T1000 (cell line): Measurements from ENCODE around the gene GOLIM4.
"Not testable (repeated sequence)": the region's sequence is repeated elsewhere in the genome, so short reads cannot be mapped to it uniquely, and the experiment has no call there.

ENCODE experiments used
- DNase-seq: peaks from one replicate; lab custom pipeline; 2025; ENCODE audit warnings: mixed read lengths; lab: John Stamatoyannopoulos, UW

The GOLIM4 gene, protein sequence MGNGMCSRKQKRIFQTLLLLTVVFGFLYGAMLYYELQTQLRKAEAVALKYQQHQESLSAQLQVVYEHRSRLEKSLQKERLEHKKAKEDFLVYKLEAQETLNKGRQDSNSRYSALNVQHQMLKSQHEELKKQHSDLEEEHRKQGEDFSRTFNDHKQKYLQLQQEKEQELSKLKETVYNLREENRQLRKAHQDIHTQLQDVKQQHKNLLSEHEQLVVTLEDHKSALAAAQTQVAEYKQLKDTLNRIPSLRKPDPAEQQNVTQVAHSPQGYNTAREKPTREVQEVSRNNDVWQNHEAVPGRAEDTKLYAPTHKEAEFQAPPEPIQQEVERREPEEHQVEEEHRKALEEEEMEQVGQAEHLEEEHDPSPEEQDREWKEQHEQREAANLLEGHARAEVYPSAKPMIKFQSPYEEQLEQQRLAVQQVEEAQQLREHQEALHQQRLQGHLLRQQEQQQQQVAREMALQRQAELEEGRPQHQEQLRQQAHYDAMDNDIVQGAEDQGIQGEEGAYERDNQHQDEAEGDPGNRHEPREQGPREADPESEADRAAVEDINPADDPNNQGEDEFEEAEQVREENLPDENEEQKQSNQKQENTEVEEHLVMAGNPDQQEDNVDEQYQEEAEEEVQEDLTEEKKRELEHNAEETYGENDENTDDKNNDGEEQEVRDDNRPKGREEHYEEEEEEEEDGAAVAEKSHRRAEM

GRCh38 chr3:168095611-168096209 is at the start of gene GOLIM4:
TSS of gene GOLIM4 (minus strand) at chr3:168095924. CDS start at chr3:168095285, 639 bp downstream.
- peak; percentile 94 for DNase-seq

DNA sequence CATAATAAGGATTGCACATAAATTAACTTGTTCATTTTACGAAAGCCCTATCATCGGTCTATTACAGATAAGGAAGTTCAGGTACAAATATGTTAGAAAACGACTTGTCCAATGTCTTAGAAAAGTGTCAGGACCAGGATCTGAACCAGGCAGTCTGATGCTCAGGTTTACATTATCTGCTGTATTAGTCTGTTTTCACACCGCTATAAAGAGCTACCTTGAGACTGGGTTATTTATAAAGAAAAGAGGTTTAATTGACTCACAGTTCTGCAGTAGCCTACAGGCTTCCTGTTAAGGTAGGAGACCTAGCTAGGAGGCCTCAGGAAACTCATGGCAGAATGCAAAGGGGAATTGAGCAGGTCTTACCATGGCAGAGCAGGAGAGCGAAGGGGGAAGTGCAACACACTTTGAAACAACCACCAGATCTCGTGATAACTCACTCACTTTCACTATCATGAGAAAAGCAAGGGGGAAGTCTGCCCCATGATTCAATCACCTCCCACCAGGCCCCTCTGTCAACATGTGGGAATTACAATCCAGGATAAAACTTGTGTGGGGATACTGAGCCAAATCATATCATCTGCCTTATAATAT is 45.8 kb upstream of the GOLIM4 start:
- no peak for DNase-seq

DNA sequence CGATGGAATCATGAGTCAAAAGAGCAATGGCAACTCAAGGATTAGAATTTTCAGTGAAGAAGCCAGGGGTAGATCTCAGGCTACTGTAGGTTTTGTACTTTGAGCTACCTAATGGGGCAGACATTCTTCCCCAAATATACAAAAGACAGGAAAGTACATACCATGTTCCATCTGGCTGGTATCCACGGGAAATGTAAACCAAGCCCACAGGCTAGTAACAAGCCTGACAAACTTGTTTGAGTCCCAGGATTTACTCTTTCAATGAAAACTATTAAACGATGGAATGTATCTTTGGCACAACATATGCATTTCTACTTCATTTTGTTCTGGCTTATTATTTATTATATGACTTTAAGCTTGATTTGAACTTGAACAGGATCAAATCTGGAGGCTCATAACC is 44.2 kb upstream of the GOLIM4 start:
- DNase-seq: no peak

GRCh38 chr3:168138421-168138820 is 42.7 kb upstream of the GOLIM4 start:
- DNase-seq: no peak

DNA sequence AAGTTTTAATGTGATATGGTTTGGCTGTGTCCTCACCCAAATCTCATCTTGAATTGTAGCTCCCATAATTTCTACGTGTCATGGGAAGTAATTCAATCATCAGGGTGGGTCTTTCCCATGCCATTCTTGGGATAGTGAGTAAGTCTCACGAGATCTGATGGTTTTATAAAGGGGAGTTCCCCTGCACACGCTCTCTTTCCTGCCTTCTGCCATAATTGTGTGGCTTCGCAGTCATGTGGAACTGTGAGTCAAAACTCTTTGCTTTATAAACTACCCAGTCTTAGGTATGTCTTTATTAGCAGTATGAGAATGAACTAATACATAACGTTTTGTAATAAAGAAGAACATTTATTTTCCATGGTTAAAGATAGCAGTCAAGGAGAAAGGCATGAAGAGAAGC is 39.2 kb upstream of the GOLIM4 start:
- no peak for DNase-seq

- DNase-seq: not testable (repeated sequence)
These were observed 34.5 kb upstream of the GOLIM4 start for GRCh38 chr3:168130250-168130649.

DNA sequence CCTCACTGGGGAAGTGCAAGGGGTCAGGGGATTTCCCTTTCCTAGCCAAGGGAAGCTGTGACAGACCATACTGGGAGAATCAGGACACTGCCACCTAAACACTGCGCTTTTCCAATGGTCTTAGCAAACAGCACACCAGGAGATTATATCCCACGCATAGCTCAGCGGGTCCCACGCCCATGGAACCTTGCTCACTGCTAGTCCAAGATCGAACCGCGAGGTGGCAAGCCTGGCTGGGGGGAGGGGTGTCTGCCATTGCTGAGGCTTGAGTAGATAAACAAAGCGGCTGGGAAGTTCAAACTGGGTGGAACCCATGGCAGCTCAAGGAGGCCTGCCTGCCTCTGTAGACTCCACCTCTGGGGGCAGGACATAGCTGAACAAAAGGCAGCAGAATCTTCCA is 32.7 kb upstream of the GOLIM4 start:
- not testable (repeated sequence) for DNase-seq

DNA sequence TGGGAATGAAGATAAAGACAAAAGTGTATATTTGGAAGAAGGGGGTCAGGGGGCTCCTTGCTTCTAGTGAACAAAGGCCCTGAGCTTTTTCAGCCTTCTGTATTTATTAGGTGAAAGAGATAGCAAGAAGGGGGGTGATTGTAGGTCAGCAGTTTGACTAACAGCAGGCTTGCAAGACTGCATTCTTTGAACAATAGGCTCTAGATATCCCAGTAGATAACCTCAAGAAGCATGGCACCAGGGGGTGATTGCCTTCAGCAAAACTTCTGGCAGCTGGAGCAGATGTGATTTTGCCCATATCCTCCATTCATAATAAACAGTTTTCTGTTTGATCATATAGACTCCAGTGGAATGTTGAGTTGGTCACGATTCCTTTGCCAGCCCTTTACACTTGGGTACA is 31.7 kb upstream of the GOLIM4 start:
- no peak for DNase-seq

GRCh38 chr3:168124791-168125190 is 29.1 kb upstream of the GOLIM4 start:
- no peak for DNase-seq

GRCh38 chr3:168124291-168124690 is 28.6 kb upstream of the GOLIM4 start:
- no peak for DNase-seq

DNA sequence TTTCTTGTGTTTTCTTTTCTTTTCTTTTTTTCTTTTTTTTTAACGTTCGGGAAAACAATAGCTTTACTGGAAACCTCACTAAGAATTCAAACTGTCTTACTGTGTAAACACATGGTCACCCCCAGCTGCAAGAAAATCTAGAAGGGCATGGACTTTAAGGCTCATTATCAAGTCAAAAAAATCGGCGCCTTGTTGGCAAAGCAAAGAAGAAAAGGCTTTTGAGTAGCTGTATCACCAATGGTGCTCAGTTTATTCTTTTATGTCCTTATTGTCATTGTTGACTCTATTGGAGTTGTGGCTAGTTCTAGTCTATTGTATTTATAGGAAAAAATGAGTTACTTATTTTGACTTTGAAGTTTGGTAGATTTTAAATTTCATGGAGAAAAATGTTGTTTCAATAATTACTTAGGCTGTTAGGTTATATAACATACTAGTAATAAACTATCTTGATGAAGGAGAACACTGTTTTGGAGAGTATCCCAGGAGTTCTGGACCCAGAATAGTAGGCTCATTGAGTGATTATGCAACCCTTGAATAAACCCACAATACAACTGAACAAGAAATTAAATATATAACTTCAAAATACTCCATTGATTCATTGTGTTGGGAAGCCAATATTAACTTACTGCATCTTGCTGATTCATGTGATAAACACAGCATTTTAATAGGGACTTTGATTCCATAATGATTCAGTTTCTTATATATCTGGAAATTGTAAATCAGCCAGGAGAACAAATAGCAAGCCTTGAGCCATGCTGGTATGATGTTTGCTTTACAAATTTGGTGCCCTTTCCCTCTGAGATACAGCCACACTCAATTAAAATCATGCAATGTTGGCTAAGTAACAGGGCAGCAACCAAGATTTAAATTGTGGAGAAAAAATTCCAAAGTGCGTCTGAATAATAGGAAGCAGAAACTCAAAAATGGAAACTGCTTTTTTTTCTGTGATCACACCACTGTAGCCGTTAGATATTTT is 27.8 kb upstream of the GOLIM4 start:
- DNase-seq: no peak

GRCh38 chr3:168121184-168122017 is 25.7 kb upstream of the GOLIM4 start:
- no peak for DNase-seq

- no peak for DNase-seq
These were observed 22.2 kb upstream of the GOLIM4 start for GRCh38 chr3:168117853-168118313.

- no peak for DNase-seq
These were observed 21.3 kb upstream of the GOLIM4 start for GRCh38 chr3:168117059-168117458.

DNA sequence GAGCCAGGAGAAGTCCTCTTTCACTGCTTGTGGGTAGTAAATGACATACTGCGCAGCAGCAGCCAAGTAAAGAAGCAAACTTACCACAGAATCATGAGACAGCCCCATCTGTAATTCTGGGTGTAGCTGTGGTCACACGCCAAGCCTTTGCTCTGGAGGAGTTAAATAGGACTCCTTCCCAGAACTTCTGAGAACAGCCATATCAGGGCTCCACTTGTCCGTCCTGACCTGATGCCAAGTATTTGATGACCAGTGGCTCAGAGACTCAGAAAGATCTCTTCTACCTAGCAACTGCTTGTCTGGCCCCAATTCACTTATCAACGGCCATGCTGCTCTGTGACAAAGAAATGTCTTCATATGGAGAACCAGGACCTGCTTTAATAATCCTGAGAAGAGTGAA is 20.6 kb upstream of the GOLIM4 start:
- no peak for DNase-seq

DNA sequence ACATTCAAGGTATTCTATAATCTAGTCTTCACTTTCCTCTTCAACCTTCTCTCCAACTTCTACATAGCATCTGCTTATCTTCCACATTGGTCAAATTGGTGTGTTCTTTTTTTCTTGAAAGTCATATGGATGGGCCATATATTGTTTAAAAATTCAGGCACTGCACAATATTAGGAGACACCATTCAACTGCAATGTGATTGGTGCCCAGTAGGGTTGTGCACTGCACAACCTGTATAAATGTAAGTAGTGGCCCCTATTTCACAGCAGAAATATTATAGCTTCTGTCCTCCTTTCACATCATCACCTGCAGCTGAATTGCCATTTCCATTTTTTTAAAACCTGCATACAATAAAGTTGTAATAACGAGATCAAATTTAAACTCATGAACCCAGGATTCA is 18.1 kb upstream of the GOLIM4 start:
- DNase-seq: no peak

DNA sequence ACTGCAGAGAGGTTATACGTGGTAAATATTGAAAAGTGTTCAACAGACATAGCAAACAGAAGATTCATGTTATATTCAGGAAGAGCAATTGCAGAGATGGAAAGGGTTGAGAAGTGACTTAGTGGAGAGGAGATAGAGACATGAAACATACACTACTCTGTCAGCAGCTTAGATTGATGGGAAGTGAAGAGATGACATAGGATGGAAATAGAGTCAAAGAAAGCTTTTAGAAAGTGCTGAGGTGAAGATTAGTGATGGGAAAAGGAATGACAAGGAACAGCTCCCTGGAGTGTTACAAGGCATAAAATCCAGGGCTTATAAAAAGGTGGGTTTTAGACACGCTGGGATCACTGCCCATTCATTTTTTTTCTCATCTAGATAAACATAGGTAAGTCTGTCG is 17.2 kb upstream of the GOLIM4 start:
- DNase-seq: no peak

- no peak for DNase-seq
These were observed 8.6 kb upstream of the GOLIM4 start for GRCh38 chr3:168104361-168104760.

- DNase-seq: no peak
These were observed 7.1 kb upstream of the GOLIM4 start for GRCh38 chr3:168102735-168103410.
